Skeletal muscle satellite cell (primary cell): ENCODE data around the gene HOTAIR.

Experiments used
- H3K27me3 ChIP-seq: 2 replicates; pipeline ENCODE4 v1.7.0; 2013; ENCODE audit warnings: low read length; ENCODE audit not compliant: control insufficient read depth, insufficient read depth
- H3K36me3 ChIP-seq: 2 replicates; pipeline ENCODE4 v1.7.0; 2013; ENCODE audit warnings: mild to moderate bottlenecking, control low read depth, low read length; ENCODE audit not compliant: insufficient read depth
- H3K4me1 ChIP-seq: 2 replicates; pipeline ENCODE4 v1.7.0; 2013; ENCODE audit warnings: low read length; ENCODE audit not compliant: control insufficient read depth, insufficient read depth
- H3K4me2 ChIP-seq: 2 replicates; pipeline ENCODE4 v1.7.0; 2013; ENCODE audit warnings: mild to moderate bottlenecking, low read length
- H3K4me3 ChIP-seq: 2 replicates; pipeline ENCODE4 v1.7.0; 2013; ENCODE audit warnings: low read length
- H3K9ac ChIP-seq: 2 replicates; pipeline ENCODE4 v1.7.0; 2013; ENCODE audit warnings: mild to moderate bottlenecking, low read depth, low read length, moderate library complexity
- H3K9me3 ChIP-seq: replicated peaks from 2 replicates; pipeline ENCODE4 v1.7.0; 2013; ENCODE audit warnings: mild to moderate bottlenecking, control low read depth, low read length

The HOTAIR gene

GRCh38 chr12:53939141-53940108 lies 35.3 kb downstream of the HOTAIR start:
- Histone ChIP-seq H3K9ac (peak overlapping the region; percentile 80), H3K4me1 (peaks cover 21% of the 10 kb centered on the region), H3K4me3 (peak overlapping the region; percentile 90), H3K4me2 (peak overlapping the region; percentile 89), H3K9me3 (no peaks in the 10 kb centered on the region), H3K27me3 (peaks cover 9% of the 10 kb centered on the region), H3K36me3 (no peaks in the 10 kb centered on the region)

DNA sequence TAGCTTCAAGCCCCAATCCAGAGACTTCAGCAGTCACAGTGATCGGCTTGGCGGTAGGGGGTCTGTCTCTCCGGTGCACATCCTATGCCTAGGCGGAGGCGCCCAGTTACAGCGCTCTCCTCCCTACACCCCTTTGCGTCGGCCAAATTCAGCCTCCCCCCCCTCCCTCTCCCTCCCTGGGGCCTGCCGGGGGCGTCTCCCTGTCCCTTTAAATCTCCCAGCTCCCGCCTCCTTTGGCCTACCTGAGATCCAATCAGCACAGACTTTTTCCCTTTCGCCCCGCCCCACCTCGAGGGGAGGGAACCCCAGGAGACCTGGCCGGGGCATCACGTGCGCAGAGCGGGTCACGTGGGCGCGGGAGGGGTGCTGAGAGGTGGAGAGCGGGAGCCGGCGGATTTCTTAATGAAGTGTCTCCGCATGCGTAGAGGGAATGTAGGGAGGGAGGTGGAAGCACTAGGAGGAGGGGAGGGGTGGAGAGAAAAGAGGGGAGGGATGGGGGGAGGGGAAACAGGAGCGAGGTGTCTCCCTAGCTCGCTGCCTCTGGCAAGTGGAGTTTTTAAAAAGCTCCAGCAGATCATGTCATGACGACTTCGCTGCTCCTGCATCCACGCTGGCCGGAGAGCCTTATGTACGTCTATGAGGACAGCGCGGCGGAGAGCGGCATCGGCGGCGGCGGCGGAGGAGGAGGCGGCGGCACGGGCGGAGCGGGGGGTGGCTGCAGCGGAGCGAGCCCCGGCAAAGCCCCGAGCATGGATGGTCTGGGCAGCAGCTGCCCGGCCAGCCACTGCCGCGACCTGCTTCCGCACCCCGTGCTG lies 36.2 kb downstream of the HOTAIR start, which contains the start of gene HOXC13:
HOXC13 (plus strand) TSS at position 506 of the 815 bp plus-strand sequence; CDS start at position 582, 76 bp downstream.
- H3K4me3 ChIP-seq: peak within 1 kb of the TSS; percentile 90
- H3K4me2 ChIP-seq: peak within 1 kb of the TSS; percentile 89
- peaks cover 21% of the 10 kb centered on the region for H3K4me1 ChIP-seq
- no peaks in the 10 kb centered on the region for H3K36me3 ChIP-seq
- peak within 1 kb of the TSS; percentile 80 for H3K9ac ChIP-seq
- H3K27me3 ChIP-seq: peaks cover 9% of the 10 kb centered on the region
- H3K9me3 ChIP-seq: no peaks in the 10 kb centered on the region

DNA sequence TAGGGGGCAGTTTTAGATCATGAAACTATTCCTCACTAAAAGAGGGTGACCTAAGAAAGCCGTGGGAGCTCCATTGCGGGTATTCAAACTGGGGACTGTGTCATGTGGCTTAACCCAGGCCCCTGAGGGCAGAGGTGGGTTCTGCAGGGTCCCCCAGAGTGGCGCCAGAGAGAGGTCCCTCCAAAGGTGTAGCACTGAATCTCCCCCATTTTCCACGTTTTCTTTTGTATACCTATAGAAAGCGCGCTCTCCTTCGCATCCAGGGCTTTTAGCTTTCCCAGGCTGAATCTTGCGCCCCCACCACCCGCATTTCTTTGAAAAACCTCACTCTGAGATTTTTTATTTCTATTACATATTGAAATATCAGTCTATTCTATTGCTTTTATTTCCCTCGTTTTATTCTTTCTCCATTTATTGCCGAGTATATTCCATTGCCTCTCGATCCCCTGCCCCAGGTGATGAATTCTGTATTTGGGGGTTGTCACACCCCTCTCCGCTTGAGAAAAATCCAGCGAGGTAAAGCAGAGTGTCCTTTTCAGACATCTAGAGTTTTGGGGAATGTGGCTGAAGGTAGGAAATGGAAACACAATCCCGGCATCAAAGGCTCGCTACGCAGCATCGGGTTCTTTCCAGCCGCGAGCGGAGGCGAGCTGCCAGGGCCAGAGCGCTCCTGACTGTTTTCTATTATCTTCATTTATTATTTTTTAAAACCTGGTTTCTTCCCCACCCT lies 37.0 kb downstream of the HOTAIR start:
- Histone ChIP-seq H3K4me3 (peak overlapping the region; percentile 70), H3K4me2 (peak overlapping the region; percentile 82), H3K4me1 (peaks cover 21% of the 10 kb centered on the region), H3K27me3 (peaks cover 9% of the 10 kb centered on the region), H3K36me3 (no peaks in the 10 kb centered on the region), H3K9ac (peak overlapping the region; percentile 66), H3K9me3 (no peaks in the 10 kb centered on the region)

DNA sequence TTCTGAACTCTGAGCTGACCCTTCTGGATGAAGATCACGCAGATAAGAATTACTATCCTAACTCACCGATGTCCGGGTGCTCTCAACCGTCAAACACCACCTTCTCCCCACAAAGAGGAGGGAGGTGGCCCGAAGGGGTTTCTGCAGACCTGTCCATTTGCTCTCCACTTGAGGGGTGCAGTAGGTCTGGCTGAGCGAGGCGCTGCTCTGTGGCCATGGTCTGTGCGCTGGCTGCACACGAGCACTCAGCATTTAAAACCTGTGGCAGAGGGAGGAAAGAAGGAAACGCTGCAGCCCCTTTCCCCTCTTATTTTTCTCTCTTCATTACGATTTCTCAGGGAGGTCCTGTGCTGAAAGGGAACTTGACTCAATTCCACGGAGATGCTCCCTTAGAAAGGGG lies 37.7 kb downstream of the HOTAIR start:
- Histone ChIP-seq H3K9ac (no peak overlapping the region), H3K36me3 (no peaks in the 10 kb centered on the region), H3K4me1 (peaks cover 20% of the 10 kb centered on the region), H3K4me3 (no peak overlapping the region), H3K4me2 (no peak overlapping the region), H3K9me3 (no peaks in the 10 kb centered on the region), H3K27me3 (peaks cover 14% of the 10 kb centered on the region)

- Histone ChIP-seq H3K9ac (no peak overlapping the region), H3K4me2 (no peak overlapping the region), H3K36me3 (no peaks in the 10 kb centered on the region), H3K27me3 (peaks cover 28% of the 10 kb centered on the region), H3K4me1 (peaks cover 10% of the 10 kb centered on the region), H3K9me3 (no peaks in the 10 kb centered on the region), H3K4me3 (no peak overlapping the region)
Observed at GRCh38 chr12:53935383-53936341, 39.1 kb downstream of the HOTAIR start.

DNA sequence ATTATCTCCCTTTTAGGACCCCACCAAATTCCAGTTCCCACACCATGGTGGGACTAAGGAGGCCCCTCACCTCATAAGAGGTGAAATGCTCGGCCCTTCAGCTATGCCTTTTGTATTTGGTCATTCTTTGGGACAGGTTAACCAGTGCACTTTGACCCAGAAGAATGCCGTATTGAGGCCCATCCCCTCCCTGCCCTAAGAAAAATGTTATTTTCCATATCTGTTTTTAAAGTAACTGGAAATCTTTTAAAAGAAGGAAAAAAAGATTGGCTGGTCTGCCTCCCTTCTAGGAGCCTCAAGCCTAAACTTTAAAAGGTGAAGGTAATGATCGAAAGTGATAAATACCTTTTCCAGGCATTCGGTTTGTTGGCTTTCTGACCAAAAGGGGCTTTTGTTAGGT lies 41.8 kb downstream of the HOTAIR start:
- peaks cover 53% of the 10 kb centered on the region for H3K27me3 ChIP-seq
- no peak overlapping the region for H3K4me3 ChIP-seq
- no peaks in the 10 kb centered on the region for H3K36me3 ChIP-seq
- peaks cover 6% of the 10 kb centered on the region for H3K4me1 ChIP-seq
- H3K9me3 ChIP-seq: no peaks in the 10 kb centered on the region
- no peak overlapping the region for H3K9ac ChIP-seq
- H3K4me2 ChIP-seq: no peak overlapping the region

DNA sequence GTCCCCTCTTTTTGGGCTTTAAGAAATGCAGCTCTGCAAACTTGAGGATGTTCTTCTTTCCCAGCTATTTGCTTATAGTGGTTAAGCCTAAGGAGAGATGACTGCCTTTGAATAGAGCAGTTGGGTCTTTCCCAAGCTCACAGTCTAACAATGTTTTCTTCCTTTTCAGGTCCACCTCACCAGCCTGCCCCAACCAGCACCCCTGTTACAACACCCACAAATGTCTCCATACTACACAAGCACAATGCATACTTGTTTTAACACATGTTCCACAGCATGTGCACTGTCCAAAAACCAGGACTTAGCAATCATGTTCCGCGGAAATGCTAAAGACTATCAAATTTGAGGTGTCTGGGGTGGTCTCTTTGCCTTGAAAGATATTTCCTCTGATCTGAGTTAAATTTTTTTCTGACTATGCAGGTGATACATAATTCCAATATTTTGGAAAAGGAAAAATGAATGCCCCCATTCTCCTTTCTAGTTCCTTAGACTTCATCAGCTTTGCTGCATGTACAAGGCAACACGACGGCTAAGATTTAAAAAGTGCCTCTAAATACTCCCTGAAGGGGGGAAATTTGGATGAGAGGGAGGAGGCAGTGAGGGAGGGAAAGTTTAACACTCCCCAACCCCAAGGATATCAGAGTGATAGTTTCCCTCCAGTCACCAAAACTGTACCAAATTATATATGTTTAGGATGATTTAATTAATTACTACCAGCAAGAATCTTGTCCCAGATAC lies 42.7 kb downstream of the HOTAIR start:
- Histone ChIP-seq H3K4me3 (no peak overlapping the region), H3K27me3 (peaks cover 57% of the 10 kb centered on the region), H3K4me1 (peaks cover 3% of the 10 kb centered on the region), H3K4me2 (no peak overlapping the region), H3K36me3 (no peaks in the 10 kb centered on the region), H3K9ac (no peak overlapping the region), H3K9me3 (no peaks in the 10 kb centered on the region)

DNA sequence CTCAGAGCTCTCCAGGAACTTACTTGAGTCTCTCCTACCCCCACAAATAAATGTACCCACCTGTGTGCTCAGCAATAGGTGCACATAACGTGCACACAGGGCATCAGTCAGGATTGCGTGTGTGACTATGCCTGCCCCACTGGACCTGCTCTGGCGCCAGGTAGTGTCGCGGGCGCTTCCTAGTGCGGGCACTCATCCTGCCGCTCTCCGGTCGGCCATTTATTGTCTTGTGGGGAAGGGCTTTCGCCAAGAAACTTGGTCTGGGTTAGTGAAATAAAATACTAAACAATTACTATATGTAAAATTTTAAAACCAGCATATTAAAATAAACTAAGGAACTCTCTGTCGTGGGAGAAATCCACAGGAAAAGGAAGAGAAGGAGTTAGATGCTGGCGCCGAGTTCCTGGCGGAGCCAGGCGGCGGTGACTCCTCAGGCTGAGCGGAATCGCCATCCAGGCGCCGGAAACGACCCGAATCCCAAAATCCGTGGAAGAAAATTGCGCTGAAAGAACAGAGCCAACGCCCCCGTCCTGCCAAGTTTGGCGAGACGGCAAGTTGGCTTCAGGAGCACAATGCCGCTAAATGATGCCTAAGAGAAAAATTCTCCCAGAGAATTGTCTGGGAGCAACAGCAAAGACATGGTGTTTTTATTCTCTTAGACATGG lies 44.0 kb downstream of the HOTAIR start:
- no peaks in the 10 kb centered on the region for H3K36me3 ChIP-seq
- peak overlapping the region; percentile 73 for H3K4me2 ChIP-seq
- peaks cover 65% of the 10 kb centered on the region for H3K27me3 ChIP-seq
- H3K9ac ChIP-seq: no peak overlapping the region
- H3K9me3 ChIP-seq: no peaks in the 10 kb centered on the region
- H3K4me3 ChIP-seq: peak overlapping the region; percentile 44
- H3K4me1 ChIP-seq: peaks cover 3% of the 10 kb centered on the region

DNA sequence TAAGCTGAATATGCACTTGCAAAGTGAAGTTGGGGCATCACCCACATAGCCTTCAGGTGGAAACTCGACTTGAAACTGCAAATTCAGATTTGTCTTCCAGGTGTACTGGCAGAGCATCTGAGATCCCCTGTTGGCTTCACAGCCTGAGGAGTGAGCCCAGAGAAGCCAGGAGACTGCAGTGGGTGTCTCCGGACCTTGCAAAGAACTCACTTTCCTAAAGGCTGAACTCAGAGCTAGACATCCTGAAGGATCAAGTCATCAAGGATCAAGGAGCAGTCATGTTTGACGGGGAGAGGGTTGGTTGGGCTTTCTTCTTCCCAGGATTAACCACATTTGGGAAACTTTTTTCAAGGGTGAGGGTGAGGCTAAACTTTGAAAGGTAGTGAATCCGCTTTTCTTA lies 45.2 kb downstream of the HOTAIR start:
- Histone ChIP-seq H3K4me3 (no peak overlapping the region), H3K4me1 (peaks cover 3% of the 10 kb centered on the region), H3K27me3 (peaks cover 65% of the 10 kb centered on the region)

More for the DNA sequence above, 45.2 kb downstream of the HOTAIR start:
- H3K4me2 ChIP-seq: no peak overlapping the region
- no peak overlapping the region for H3K9ac ChIP-seq
- H3K36me3 ChIP-seq: no peaks in the 10 kb centered on the region
- no peaks in the 10 kb centered on the region for H3K9me3 ChIP-seq
